PC-3 (cell line): ENCODE measurements around the gene MOK.

ENCODE experiments used
- EZH2 ChIP-seq: fragments of 300-600 bp; sonication (generic); IDR thresholded peaks from one replicate; pipeline ENCODE4 v1.6.1; 2017; ENCODE audit warnings: antibody characterized with exemption, mild to moderate bottlenecking, low read length; ENCODE audit not compliant: unreplicated experiment
- EZH2phosphoT487 ChIP-seq: fragments of 300-600 bp; sonication (generic); IDR thresholded peaks from 2 replicates; pipeline ENCODE4 v1.6.1; 2018; ENCODE audit warnings: mild to moderate bottlenecking, antibody characterized with exemption, low read length, borderline replicate concordance
- TF ChIP-seq, protein P1 (sequence below): fragments of 300-600 bp; sonication (generic); conservative IDR thresholded peaks from 2 replicates; pipeline ENCODE4 v1.5.1; 2017; ENCODE audit warnings: antibody characterized with exemption, low read depth, mild to moderate bottlenecking, low read length

GRCh38 chr14:102181187-102181586 is 123.8 kb downstream of the MOK start:
- TF ChIP-seq EZH2, result no peak
- TF ChIP-seq, protein P1, sequence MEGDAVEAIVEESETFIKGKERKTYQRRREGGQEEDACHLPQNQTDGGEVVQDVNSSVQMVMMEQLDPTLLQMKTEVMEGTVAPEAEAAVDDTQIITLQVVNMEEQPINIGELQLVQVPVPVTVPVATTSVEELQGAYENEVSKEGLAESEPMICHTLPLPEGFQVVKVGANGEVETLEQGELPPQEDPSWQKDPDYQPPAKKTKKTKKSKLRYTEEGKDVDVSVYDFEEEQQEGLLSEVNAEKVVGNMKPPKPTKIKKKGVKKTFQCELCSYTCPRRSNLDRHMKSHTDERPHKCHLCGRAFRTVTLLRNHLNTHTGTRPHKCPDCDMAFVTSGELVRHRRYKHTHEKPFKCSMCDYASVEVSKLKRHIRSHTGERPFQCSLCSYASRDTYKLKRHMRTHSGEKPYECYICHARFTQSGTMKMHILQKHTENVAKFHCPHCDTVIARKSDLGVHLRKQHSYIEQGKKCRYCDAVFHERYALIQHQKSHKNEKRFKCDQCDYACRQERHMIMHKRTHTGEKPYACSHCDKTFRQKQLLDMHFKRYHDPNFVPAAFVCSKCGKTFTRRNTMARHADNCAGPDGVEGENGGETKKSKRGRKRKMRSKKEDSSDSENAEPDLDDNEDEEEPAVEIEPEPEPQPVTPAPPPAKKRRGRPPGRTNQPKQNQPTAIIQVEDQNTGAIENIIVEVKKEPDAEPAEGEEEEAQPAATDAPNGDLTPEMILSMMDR, result no peak
- no peak for TF ChIP-seq EZH2phosphoT487
